ENCODE measurements around the gene RTP4.
"Not testable (repeated sequence)": the region's sequence is repeated elsewhere in the genome, so short reads cannot be mapped to it uniquely, and the experiment has no call there.

Gene RTP4

GRCh38 chr3:187369089-187369447 lies 883 bp downstream of the RTP4 start:
- DNase-seq (ENCODE audit: extremely low read depth in 1 of 2, low read depth in 1 of 2), result no peak

- DNase-seq (ENCODE audit: extremely low read depth in 1 of 2, low read depth in 1 of 2), result no peak
Observed at GRCh38 chr3:187370051-187370450, 1.9 kb downstream of the RTP4 start.

- no peak for DNase-seq (ENCODE audit: extremely low read depth in 1 of 2, low read depth in 1 of 2)
Observed at GRCh38 chr3:187375581-187375980, 7.4 kb downstream of the RTP4 start.

GRCh38 chr3:187377842-187378241 lies 9.7 kb downstream of the RTP4 start:
- no peak for DNase-seq (ENCODE audit: extremely low read depth in 1 of 2, low read depth in 1 of 2)

GRCh38 chr3:187382609-187383151 lies 14.5 kb downstream of the RTP4 start:
- no peak for DNase-seq (ENCODE audit: extremely low read depth in 1 of 2, low read depth in 1 of 2)

GRCh38 chr3:187383246-187383645 lies 15.1 kb downstream of the RTP4 start:
- DNase-seq (ENCODE audit: extremely low read depth in 1 of 2, low read depth in 1 of 2), result no peak

GRCh38 chr3:187385296-187385695 lies 17.1 kb downstream of the RTP4 start:
- no peak for DNase-seq (ENCODE audit: extremely low read depth in 1 of 2, low read depth in 1 of 2)

GRCh38 chr3:187396661-187397060 lies 28.5 kb downstream of the RTP4 start:
- no peak for DNase-seq (ENCODE audit: extremely low read depth in 1 of 2, low read depth in 1 of 2)

GRCh38 chr3:187398955-187399354 lies 30.8 kb downstream of the RTP4 start:
- DNase-seq (ENCODE audit: extremely low read depth in 1 of 2, low read depth in 1 of 2), result no peak

GRCh38 chr3:187400756-187401155 lies 32.6 kb downstream of the RTP4 start:
- no peak for DNase-seq (ENCODE audit: extremely low read depth in 1 of 2, low read depth in 1 of 2)

- DNase-seq (ENCODE audit: extremely low read depth in 1 of 2, low read depth in 1 of 2), result no peak
Observed at GRCh38 chr3:187401856-187402255, 33.7 kb downstream of the RTP4 start.

GRCh38 chr3:187403768-187404288 lies 35.6 kb downstream of the RTP4 start:
- DNase-seq (ENCODE audit: extremely low read depth in 1 of 2, low read depth in 1 of 2), result no peak

GRCh38 chr3:187406927-187407326 lies 38.7 kb downstream of the RTP4 start:
- no peak for DNase-seq (ENCODE audit: extremely low read depth in 1 of 2, low read depth in 1 of 2)

GRCh38 chr3:187411991-187412781 lies 44.0 kb downstream of the RTP4 start:
- not testable (repeated sequence) for DNase-seq (ENCODE audit: extremely low read depth in 1 of 2, low read depth in 1 of 2)

Measured in activated CD8-positive, alpha-beta memory T cell treated with anti-CD3 and anti-CD28 coated beads for 1 hour (primary cell).